ENCODE results near the gene NPTXR. TPM values are rescaled to one million over a fixed set of nuclear protein-coding genes. Genes with fewer than 3 reads are reported as not detected.

Gene NPTXR
- total RNA-seq, 2 donors from 2014 or later: 2.1 to 2.5 TPM

GRCh38 chr22:38835888-38836301 lies 7.9 kb downstream of the NPTXR start:
- H3K27me3 Mint-ChIP-seq (ENCODE audit: insufficient read depth): peaks cover 37% of the 10 kb centered on the region
- H3K4me1 ChIP-seq (ENCODE audit: control insufficient read depth, insufficient read depth, low read length): no peaks in the 10 kb centered on the region
- WGBS, 2 experiments (ENCODE audit: insufficient coverage in 1 of 2, insufficient read length in 1 of 2): 48 to 55% methylated on average over 9 to 19 of the region's 19 CpGs
- no peak overlapping the region for H3K4me3 ChIP-seq (ENCODE audit: low read length)
- H3K27ac ChIP-seq (ENCODE audit: low read depth, low read length): no peak overlapping the region
- no peaks in the 10 kb centered on the region for H3K36me3 ChIP-seq (ENCODE audit: control insufficient read depth, insufficient read depth, low read length)
- H3K27me3 ChIP-seq (ENCODE audit: control insufficient read depth, insufficient read depth, low read length, poor library complexity, severe bottlenecking): peaks cover 19% of the 10 kb centered on the region
- TF ChIP-seq CTCF (conservative IDR thresholded peaks at IDR 0.05): no peak
- no peak overlapping the region for H3K27ac Mint-ChIP-seq
- no peak overlapping the region for H3K9ac ChIP-seq (ENCODE audit: extremely low read depth, low read length, poor library complexity, severe bottlenecking)
- H3K9me3 Mint-ChIP-seq: no peaks in the 10 kb centered on the region
- no peak for DNase-seq
- H3K36me3 Mint-ChIP-seq (ENCODE audit: low read depth): no peaks in the 10 kb centered on the region
- H3K4me3 Mint-ChIP-seq: no peak overlapping the region
- H3K9me3 ChIP-seq (ENCODE audit: control insufficient read depth, low read length): no peaks in the 10 kb centered on the region
- H3K4me1 Mint-ChIP-seq: peaks cover 3% of the 10 kb centered on the region

GRCh38 chr22:38834991-38835390 lies 8.8 kb downstream of the NPTXR start:
- Histone ChIP-seq H3K9ac (ENCODE audit: extremely low read depth, low read length, poor library complexity, severe bottlenecking) (no peak overlapping the region), H3K27me3 (ENCODE audit: control insufficient read depth, insufficient read depth, low read length, poor library complexity, severe bottlenecking) (peaks cover 10% of the 10 kb centered on the region), H3K4me1 (ENCODE audit: control insufficient read depth, insufficient read depth, low read length) (no peaks in the 10 kb centered on the region), H3K27ac (ENCODE audit: low read depth, low read length) (no peak overlapping the region), H3K9me3 (ENCODE audit: control insufficient read depth, low read length) (no peaks in the 10 kb centered on the region), H3K36me3 (ENCODE audit: control insufficient read depth, insufficient read depth, low read length) (no peaks in the 10 kb centered on the region), H3K4me3 (ENCODE audit: low read length) (no peak overlapping the region)
- H3K4me3 Mint-ChIP-seq: no peak overlapping the region
- 88 to 100% methylated on average over 5 of the region's 5 CpGs for WGBS, 2 experiments (ENCODE audit: insufficient coverage in 1 of 2, insufficient read length in 1 of 2)
- H3K9me3 Mint-ChIP-seq: no peaks in the 10 kb centered on the region
- H3K27me3 Mint-ChIP-seq (ENCODE audit: insufficient read depth): peaks cover 28% of the 10 kb centered on the region
- peaks cover 3% of the 10 kb centered on the region for H3K4me1 Mint-ChIP-seq
- H3K27ac Mint-ChIP-seq: no peak overlapping the region
- DNase-seq: no peak
- TF ChIP-seq CTCF (conservative IDR thresholded peaks at IDR 0.05): no peak
- H3K36me3 Mint-ChIP-seq (ENCODE audit: low read depth): no peaks in the 10 kb centered on the region

GRCh38 chr22:38834215-38834953 lies 9.4 kb downstream of the NPTXR start:
- Histone ChIP-seq H3K27ac (ENCODE audit: low read depth, low read length) (no peak overlapping the region), H3K27me3 (ENCODE audit: control insufficient read depth, insufficient read depth, low read length, poor library complexity, severe bottlenecking) (peaks cover 8% of the 10 kb centered on the region), H3K36me3 (ENCODE audit: control insufficient read depth, insufficient read depth, low read length) (no peaks in the 10 kb centered on the region), H3K9me3 (ENCODE audit: control insufficient read depth, low read length) (no peaks in the 10 kb centered on the region), H3K4me3 (ENCODE audit: low read length) (no peak overlapping the region), H3K4me1 (ENCODE audit: control insufficient read depth, insufficient read depth, low read length) (no peaks in the 10 kb centered on the region), H3K9ac (ENCODE audit: extremely low read depth, low read length, poor library complexity, severe bottlenecking) (no peak overlapping the region)
- 88 to 89% methylated on average over 10 to 13 of the region's 13 CpGs for WGBS, 2 experiments (ENCODE audit: insufficient coverage in 1 of 2, insufficient read length in 1 of 2)
- no peak for TF ChIP-seq CTCF (conservative IDR thresholded peaks at IDR 0.05)
- Mint-ChIP-seq H3K9me3 (no peaks in the 10 kb centered on the region), H3K27me3 (ENCODE audit: insufficient read depth) (peaks cover 23% of the 10 kb centered on the region), H3K4me1 (peaks cover 3% of the 10 kb centered on the region), H3K36me3 (ENCODE audit: low read depth) (no peaks in the 10 kb centered on the region), H3K4me3 (no peak overlapping the region), H3K27ac (no peak overlapping the region)
- no peak for DNase-seq

All from endodermal cell (in vitro differentiated cells).